NOMO-1 treated with dmso at 0.1 percent for 144 hours (cell line): Measurements from ENCODE around the gene TBL3.
A peak's percentile ranks its signal among the peaks of the same experiment; 100 is the strongest.

Experiments
- DNase-seq: peaks from one replicate; lab custom pipeline; 2025; ENCODE audit not compliant: unreplicated experiment; lab: John Stamatoyannopoulos, UW

TBL3 gene

DNA sequence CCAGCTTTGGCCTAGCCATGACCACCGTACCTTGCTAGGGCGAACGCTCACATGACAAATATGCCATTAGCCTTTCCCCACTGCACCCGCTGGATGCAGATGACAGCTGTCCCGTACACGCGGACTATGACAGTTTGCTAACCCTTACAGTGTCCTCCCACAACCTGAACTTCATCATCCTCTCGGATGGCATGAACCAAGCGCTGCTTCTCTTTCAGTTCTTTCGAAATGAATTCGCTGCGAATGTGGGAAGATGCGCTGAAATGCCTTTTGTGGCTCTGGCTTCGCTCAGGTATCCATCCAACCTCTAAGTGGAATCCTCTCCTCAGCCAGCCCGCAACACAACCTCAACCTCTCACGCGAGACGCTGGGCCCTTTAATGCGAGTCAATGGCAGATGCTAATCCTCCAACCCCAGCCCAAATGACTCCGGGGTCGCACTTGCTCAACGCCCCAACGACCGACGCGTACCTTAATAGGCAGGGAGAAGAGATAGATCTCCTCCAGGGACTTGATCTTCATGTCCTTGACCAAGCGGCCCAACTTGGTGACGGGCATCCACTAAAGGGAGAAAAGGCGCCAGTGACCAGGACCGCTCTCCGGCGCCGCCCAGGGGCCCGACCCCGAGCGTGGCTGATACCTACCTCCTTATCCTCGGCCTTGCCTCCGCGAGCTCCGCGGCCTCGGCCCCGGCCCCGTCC, 7.9 kb upstream of the TBL3 start:
- no peak for DNase-seq

DNA sequence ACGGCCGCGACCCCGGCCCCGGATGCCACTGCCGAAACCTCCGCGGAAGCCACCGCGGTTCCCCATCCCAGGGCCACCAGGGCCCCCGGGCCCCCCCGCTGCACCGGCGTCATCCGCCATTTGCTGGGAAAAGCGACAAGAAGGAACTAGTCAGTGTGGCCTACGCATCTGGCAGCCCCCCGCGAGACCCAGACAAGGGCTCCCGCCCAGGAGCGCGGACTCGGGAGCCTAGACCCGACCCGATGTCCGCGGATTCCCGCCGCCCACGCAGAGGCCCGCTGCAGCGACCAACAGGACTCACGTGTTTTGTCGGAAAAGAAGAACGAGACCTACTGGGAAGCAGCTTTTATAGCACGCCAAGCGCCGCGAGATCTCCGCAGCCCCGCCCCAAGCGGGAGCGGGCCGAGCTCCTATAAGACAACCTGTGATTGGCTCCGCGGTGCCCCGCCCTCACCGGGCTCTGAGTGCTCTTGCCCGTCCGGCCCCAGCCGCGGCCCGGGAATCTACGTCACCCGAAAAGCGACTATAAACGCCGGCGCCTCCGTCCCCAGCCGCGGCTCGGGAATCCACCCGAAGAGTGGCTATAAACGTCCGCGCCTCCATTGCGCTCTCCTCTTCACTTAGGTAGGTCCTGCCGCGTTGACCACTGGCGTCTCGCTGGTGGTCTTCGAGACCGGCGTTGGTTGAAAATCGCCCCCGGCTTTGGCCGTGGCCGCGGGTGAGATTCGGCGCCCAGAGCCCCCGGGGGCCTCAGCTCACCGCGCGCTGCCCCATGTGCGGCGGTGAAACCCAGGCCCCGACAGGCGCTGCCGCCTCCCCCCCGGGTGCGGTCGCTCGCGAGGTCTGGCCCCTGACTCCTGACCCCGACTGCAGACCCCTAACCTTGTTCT, 7.1 kb upstream of the TBL3 start, which contains the start of gene RPS2:
RPS2 (minus strand) TSS at position 321 of the 890 bp plus-strand sequence; CDS start at position 120, 201 bp downstream.
- DNase-seq = peak; percentile 99

DNA sequence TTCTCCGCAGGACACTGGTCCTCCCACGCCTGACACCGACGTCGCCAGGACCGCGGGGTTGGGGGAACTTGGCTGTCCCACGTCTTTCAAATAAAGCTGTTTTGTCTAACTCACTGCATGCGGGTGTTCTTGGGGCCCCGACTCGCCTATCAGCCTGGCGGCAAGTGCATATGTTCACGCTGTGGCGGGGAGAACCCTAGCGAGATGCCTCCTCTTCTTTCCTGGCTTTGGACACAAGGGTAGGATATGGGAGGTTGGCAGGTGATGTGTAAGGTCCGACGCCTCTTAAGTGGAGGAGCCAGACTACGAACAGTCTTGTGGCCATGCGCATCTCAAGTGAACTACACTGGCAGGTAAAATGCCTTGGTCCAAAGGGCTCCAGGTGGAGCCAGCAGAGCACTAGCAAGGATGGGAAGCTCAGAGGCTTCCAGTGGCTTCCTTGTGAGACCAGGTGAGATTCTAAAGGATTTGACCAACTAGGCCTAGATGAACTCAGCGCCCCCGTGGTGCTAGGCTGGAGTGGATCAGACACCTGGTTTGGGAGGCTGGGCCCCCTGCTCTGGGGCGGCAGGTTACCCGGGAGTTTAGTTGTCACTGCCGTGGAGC, 6.4 kb upstream of the TBL3 start:
- DNase-seq = no peak

DNA sequence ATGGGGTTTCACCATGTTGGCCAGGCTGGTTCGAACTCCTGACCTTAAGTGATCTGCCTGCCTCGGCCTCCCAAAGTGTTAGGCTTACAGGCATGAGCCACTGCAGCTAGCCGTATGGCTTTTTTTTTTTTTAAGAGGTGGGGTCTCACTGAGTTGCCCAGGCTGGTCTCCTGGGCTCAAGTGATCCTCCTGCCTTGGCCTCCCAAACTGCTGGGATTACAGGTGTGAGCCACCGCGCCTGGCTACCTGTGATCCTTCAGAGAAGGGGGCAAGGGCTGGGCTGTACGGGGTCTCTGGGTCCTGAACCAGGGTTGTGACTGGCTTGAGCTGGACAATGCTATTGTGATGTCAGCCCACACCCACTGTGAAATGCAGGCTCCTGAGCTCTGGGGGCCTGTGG, 5.4 kb upstream of the TBL3 start, which contains the start of gene RNF151:
RNF151 (plus strand) TSS at position 397 of the 400 bp plus-strand sequence. CDS start 26 bp downstream, outside the sequence.
- DNase-seq = no peak

DNA sequence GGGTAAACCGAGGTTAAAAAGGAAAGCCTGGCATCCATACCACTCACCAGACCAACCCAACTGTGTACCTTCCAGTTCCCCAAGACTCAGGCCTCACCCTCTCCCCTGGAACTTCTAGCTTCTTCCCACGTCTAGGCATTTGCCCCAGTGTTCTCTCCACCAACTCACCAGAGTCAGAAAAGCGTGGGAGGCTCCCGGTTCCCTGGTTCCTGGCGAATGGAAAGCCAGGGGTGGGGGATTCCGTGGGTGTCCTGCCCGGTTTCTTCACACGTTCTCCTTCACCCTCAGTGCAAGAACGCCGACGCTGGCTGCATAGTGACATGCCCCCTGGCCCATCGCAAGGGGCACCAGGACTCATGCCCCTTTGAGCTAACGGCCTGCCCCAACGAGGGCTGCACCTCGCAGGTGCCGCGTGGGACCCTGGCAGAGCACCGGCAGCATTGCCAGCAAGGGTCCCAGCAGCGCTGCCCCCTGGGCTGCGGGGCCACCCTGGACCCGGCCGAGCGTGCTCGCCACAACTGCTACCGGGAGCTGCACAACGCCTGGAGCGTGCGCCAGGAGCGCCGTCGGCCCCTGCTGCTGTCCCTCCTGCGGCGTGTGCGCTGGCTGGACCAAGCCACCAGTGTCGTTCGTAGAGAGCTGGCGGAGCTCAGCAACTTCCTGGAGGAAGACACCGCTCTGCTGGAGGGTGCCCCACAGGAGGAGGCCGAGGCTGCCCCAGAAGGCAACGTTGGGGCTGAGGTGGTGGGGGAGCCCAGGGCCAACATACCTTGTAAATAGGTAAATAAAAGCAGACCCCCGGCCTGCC, 3.5 kb upstream of the TBL3 start:
- no peak for DNase-seq

DNA sequence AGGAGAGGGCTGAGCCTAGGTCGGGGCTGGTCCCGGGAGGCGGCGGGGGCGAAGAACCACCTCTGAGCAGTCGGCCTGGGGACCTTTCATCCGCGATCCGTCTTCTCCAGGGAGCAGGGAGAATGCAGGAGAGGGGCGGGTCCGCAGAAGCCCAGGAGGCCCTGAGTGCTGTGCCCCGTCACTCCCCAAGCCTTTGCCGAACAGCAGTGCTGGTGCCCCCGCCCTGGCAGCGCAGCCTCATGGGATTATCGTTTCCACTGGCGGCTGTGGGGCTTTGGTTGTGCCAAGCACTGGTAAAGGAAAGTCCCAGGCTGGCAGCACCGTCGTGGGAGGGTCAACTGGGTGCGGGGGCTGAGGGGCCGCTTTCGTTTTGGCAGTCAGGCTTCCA, 631 bp downstream of the TBL3 start:
- no peak for DNase-seq

DNA sequence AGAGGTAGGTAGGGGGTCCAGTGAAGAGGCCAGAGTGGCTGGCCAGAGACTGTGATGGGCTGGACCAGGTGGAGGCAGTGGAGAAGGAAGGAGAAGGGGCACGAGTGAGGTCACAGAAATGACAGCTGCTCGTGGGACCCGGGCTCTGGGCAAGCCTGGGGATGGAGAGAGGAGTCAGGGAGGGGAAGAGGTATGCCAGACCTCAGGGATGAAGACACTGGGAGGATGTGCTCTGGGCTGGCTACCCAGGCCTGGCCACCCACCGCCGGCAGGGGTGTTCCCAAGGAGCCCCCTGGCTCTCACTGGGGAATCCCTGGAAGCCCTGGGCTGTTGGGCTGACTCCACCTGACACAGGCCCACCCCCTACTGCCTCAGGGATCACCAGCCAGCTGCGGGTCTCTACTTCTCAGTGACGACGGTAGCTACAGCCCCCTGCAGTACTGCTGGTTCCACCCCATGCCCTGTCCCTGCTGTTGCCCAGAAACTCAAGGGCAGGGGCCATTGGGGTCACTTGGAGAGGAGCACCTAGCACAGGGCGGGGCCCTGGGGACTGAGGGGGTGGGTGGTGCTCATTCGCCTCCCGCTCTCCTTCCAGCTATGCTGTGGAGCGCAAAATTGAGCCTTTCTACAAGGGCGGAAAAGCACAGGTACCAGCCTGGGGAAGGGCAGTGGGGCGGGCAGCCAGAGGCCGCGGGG, 1.8 kb downstream of the TBL3 start:
- no peak for DNase-seq

DNA sequence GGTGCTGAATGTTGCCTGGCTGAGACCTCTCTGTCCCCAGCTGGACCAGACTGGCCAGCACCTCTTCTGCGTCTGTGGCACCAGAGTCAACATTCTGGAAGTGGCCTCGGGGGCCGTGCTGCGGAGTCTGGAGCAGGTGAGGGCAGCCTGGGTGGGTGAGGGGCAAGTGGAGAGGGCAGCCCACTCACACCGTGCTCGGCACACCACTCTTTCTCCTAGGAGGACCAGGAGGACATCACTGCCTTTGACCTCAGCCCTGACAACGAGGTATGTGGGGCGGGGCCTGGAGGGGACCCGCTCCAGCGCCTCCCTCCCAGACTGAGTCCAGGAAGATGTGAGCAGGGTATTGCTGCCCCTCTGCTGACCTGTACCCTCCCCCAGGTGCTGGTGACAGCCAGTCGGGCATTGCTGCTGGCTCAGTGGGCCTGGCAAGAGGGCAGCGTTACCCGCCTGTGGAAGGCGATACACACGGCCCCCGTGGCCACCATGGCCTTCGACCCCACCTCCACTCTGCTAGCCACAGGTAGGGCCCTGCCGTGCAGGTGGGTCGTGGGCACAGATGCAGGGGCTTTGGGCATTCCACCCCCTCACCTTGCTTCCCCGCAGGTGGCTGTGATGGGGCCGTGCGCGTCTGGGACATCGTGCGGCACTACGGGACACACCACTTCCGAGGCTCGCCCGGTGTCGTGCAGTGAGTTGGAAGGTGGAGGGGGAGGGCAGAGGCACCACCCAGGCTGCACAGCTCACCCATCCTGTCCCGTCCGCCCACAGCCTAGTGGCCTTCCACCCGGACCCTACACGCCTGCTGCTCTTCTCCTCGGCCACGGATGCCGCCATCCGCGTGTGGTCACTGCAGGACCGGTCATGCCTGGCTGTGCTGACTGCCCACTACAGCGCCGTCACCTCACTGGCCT, 2.6 kb downstream of the TBL3 start:
- DNase-seq = no peak

DNA sequence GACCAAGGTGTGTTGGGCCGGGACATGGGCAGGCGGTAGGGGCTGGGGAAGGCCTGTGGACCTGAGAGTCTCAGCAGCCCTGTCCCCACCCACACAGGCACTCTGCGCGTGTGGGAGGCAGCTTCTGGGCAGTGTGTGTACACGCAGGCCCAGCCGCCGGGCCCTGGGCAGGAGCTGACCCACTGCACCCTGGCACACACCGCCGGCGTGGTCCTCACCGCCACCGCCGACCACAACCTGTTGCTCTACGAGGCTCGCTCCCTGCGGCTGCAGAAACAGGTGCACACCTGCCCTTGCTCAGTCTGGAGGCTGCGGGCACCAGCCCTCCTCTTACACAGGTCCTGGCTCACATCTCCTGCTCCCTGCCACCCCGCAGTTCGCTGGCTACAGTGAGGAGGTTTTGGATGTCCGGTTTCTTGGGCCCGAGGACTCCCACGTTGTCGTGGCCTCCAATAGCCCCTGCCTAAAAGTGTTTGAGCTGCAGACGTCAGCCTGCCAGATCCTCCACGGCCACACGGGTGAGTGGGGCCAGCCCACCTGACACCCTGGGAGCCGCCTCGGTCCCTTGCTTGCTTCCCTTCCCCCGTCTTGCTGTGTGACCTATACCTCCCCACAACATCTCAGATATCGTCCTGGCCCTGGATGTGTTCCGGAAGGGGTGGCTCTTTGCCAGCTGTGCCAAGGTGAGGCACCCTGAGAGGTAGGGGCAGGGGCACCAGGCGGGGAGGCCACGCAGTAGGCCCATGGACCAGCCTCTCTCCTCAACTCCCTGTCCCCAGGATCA, 3.8 kb downstream of the TBL3 start:
- DNase-seq = no peak

DNA sequence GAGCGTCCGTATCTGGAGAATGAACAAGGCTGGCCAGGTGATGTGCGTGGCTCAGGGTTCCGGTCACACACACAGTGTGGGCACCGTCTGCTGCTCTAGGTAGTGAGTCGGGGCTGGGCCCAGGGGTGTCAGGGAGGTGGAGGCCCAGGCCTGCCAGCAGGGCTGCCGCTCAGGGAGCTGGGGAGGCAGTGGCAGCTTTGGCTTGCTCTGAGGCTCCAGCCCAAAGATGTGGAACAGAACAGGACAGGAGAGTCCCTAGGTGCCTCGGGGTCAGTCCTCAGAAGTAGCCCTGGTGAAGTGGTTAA, 4.3 kb downstream of the TBL3 start:
- no peak for DNase-seq

DNA sequence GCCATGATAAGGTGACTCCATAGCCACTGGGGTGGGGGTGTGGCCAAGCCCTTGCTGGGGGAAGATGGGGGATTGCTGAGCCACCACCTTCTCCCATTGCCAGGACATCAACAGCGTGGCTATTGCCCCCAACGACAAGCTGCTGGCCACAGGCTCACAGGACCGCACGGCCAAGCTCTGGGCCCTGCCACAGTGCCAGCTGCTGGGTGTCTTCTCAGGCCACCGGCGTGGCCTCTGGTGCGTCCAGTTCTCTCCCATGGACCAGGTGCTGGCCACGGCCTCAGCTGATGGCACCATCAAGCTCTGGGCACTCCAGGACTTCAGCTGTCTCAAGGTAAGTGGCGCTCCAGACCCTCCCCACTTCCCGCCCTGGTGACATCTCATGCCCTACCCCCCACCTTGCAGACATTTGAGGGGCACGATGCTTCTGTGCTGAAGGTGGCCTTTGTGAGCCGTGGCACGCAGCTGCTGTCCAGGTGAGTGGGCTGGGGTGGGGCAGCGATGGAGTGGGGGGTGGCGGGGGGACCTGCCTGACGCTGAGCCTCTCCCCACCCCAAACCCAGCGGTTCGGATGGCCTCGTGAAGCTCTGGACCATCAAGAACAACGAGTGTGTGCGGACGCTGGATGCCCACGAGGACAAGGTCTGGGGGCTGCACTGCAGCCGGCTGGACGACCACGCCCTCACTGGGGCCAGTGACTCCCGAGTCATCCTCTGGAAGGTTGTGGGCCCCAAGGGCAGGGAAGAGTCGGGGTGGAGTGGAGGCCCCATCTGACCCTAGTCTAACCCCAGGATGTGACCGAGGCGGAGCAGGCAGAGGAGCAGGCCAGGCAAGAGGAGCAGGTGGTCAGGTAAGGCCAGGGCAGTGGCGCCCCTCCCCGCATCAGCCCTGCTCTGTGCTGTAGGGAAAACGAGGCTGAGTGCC, 5.4 kb downstream of the TBL3 start:
- no peak for DNase-seq

DNA sequence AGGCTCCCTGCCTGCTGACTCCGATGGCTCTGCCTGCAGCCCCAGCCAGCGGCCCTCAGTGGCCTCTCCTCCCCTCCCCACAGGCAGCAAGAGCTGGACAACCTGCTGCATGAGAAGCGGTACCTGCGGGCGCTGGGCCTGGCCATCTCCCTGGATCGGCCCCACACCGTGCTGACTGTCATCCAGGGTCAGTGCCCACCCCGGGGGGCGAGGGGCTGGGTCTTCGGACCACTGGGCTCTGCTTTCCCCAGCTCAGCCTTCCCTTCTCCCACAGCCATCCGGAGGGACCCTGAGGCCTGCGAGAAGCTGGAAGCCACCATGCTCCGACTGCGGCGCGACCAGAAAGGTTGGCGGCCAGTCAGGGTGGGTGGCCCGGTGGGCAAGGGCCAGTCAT, 6.0 kb downstream of the TBL3 start:
- no peak for DNase-seq

DNA sequence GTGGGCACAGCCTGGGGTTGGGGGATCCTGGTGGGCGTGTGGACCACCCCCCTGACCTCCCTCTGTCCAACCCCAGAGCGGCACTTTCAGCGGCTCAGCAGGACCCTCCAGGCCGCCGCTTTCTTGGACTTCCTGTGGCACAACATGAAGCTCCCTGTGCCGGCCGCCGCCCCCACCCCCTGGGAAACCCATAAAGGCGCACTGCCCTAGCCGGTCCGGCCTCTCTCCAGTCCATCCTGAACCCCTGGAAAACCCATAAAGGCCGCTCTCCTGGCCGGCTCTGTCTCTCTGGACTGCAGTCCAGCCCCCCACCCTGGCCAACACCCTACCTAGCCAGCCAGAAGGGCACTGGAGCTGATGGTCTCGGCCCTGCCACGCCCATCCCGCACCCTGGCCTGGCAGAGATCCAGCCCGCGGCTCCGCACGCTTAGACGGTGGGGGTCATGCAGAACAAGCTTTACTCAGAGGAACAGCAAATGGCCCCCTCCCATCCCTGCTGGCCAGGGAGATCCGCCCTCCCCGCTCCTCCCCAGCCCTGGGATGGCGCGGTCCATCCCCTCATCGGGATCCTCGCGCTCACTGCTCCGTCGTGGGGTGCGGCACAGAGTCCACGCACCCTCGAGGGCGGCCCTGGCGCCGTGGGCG, 6.7 kb downstream of the TBL3 start:
- DNase-seq = no peak

DNA sequence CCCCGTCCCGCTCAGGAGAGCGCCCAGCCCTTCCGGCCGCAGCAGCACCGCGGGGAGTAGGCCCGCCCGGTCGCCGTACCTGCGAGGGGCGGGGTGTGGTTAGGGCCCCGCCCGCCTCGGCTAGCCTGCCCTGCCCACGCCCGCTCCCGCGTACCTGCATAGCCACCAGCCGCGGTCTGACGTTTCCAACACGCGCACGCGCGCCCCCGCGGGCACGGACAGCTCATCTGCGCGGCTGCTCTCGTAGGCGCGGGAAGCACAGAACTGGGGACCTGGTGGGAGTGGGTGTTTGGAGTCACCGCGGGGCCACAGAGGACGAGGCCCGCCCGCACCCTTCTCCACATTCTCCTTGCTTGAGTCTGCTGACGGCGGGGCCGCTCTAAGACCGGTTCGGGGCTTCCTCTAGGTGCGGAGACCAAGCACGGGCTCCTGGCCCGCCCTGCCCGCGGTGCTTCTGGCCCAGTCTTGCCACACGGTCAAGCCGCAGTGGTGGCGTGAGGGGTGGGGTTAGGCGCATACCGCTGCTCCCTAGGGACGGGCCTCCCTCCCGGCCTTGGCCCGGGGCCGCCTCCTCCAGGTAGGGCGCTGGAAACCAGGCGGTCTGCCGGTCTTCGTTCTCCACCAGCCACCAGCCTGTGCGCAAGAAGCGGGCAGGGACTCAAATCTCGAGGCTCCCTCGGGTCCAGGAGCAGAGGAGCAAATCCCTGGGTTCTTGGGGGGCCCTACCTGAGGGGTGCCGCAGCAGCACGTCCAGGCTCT, 7.6 kb downstream of the TBL3 start:
- DNase-seq = no peak

DNA sequence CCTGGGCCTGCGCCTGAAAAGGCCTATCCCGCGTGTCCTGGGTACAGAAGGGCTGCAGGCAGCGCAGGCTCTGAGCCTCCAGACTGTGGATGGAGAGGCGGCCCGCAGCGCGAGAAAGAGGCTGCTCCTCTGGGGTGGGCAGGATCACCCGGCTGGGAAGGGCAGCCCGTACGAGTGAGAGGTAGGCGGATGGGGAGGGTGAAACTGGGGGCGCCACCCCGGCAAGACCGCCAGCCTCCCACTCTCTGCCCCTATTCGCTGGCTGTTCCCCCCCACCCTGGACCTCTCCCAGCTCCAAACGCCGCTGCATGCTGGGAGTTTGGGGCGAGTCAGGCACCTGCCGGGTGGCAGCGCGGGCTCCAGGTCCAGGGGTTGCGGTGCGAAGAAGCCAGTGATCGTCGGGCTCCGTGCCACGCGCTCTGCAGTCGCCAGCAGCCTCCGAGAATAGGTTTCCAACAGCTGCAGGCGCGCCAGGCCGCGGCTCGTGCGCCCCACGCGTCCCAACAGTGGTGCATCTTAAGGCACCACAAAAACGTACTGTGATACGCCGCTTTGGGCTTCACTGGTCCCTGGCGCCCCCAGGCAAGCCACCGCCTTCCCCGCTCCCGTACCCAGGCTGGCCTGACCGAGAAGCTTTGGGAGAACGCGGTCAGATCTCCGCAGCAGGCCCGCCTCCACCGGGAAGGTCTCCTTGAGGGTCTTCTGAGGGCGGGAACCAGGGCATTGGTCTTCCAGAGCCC, 8.3 kb downstream of the TBL3 start:
- no peak for DNase-seq

DNA sequence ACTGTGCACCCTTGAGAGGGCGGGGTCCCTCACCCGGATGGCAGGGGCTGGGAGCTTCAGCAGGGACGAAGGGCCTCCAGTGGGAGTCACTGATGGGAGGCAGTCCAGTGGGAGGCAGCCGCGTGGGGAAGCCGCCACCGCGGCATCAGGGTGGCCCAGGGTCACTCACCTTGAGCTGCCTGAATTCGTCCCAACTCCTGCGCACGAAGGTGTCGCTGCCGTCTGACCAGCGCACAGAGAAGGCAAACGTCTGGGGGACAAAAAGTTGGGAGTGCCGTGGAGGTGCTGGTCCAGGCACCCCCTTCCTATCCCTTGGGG, 8.9 kb downstream of the TBL3 start:
- DNase-seq = no peak
